ENCODE results near the gene CD37. TPM values are rescaled to one million over a fixed set of nuclear protein-coding genes. Genes with fewer than 3 reads are reported as not detected.
"Not testable (repeated sequence)": the region's sequence is repeated elsewhere in the genome, so short reads cannot be mapped to it uniquely, and the experiment has no call there.

The CD37 gene
- total RNA-seq, 6 experiments from 2014 or later, result 1.1 to 5.0 (median 3.5) TPM

- TF ChIP-seq CTCF (IDR thresholded peaks at IDR 0.05) (no peak), POLR2A (IDR thresholded peaks at IDR 0.05) (no peak)
- WGBS (ENCODE audit: insufficient coverage, low coverage, low lambda C conversion rate, missing lambda C conversion rate), result no CpG with 5 or more reads among the region's 5 CpGs
These were observed 33.3 kb upstream of the CD37 start for GRCh38 chr19:49301866-49302252.

GRCh38 chr19:49306734-49307133, 28.5 kb upstream of the CD37 start:
- H3K27ac ChIP-seq; H3K27me3 ChIP-seq; ATAC-seq; DNase-seq; H3K9me3 ChIP-seq; intact Hi-C loops (cut with DNase I); H3K4me1 ChIP-seq; H3K4me3 ChIP-seq: not testable (repeated sequence)
- 78% methylated on average over 4 of the region's 7 CpGs for WGBS (ENCODE audit: insufficient coverage, low coverage, low lambda C conversion rate, missing lambda C conversion rate)
- peaks cover 0 to 12% (median 4%) of the 10 kb centered on the region in 4 donors for H3K36me3 ChIP-seq

More at GRCh38 chr19:49301866-49302252, 33.3 kb upstream of the CD37 start:
- intact Hi-C loops (cut with DNase I), result no loop called here
- no peak for DNase-seq
- Histone ChIP-seq H3K4me1 (no peaks in the 10 kb centered on the region), H3K27me3 (no peaks in the 10 kb centered on the region), H3K27ac (no peak overlapping the region), H3K36me3 (no peaks in the 10 kb centered on the region), H3K4me3 (no peak overlapping the region), H3K9me3 (no peaks in the 10 kb centered on the region)
- ATAC-seq, result peak in 1 of 4 donors; percentile 40

- H3K4me1 ChIP-seq, result no peaks in the 10 kb centered on the region
- no peak overlapping the region for H3K27ac ChIP-seq
- DNase-seq (no peak), ATAC-seq (no peak)
- H3K27me3 ChIP-seq, result no peaks in the 10 kb centered on the region
- 87% methylated on average over 6 of the region's 6 CpGs for WGBS (ENCODE audit: insufficient coverage, low coverage, low lambda C conversion rate, missing lambda C conversion rate)
- H3K9me3 ChIP-seq, result no peaks in the 10 kb centered on the region
- H3K4me3 ChIP-seq, result no peak overlapping the region
- intact Hi-C loops (cut with DNase I), result no loop called here
- peaks cover 0 to 12% (median 4%) of the 10 kb centered on the region in 4 donors for H3K36me3 ChIP-seq
- TF ChIP-seq CTCF (IDR thresholded peaks at IDR 0.05), result no peak
- no peak for TF ChIP-seq POLR2A (IDR thresholded peaks at IDR 0.05)
These were observed 26.1 kb upstream of the CD37 start for GRCh38 chr19:49309087-49309486.

- no CpG with 5 or more reads among the region's 1 CpG for WGBS (ENCODE audit: insufficient coverage, low coverage, low lambda C conversion rate, missing lambda C conversion rate)
- H3K36me3 ChIP-seq, result peaks cover 0 to 8% (median 4%) of the 10 kb centered on the region in 4 donors
- intact Hi-C loops (cut with DNase I), result no loop called here
- no peak for DNase-seq
- ATAC-seq, result no peak
- no peaks in the 10 kb centered on the region for H3K27me3 ChIP-seq
- H3K9me3 ChIP-seq, result no peaks in the 10 kb centered on the region
- no peak overlapping the region for H3K4me3 ChIP-seq
- H3K4me1 ChIP-seq, result no peaks in the 10 kb centered on the region
- H3K27ac ChIP-seq, result no peak overlapping the region
- TF ChIP-seq CTCF (IDR thresholded peaks at IDR 0.05), result no peak
- TF ChIP-seq POLR2A (IDR thresholded peaks at IDR 0.05), result no peak
These were observed 20.1 kb upstream of the CD37 start for GRCh38 chr19:49315111-49315510.

GRCh38 chr19:49316284-49316683, 18.9 kb upstream of the CD37 start:
- TF ChIP-seq POLR2A (IDR thresholded peaks at IDR 0.05) (no peak), CTCF (IDR thresholded peaks at IDR 0.05) (no peak)
- intact Hi-C loops (cut with DNase I), result no loop called here
- no peaks in the 10 kb centered on the region for H3K27me3 ChIP-seq
- ATAC-seq, result no peak
- H3K27ac ChIP-seq, result no peak overlapping the region
- DNase-seq, result no peak
- peaks cover 0 to 1% (median 0%) of the 10 kb centered on the region in 4 donors for H3K36me3 ChIP-seq
- H3K9me3 ChIP-seq, result no peaks in the 10 kb centered on the region
- H3K4me3 ChIP-seq, result no peak overlapping the region
- H3K4me1 ChIP-seq, result no peaks in the 10 kb centered on the region

Data from right lobe of liver (tissue), 6 donors.